ENCODE measurements around the gene TOGARAM1.
A peak's percentile ranks its signal among the peaks of the same experiment; 100 is the strongest.
"Not testable (repeated sequence)": the region's sequence is repeated elsewhere in the genome, so short reads cannot be mapped to it uniquely, and the experiment has no call there.

The TOGARAM1 gene

DNA sequence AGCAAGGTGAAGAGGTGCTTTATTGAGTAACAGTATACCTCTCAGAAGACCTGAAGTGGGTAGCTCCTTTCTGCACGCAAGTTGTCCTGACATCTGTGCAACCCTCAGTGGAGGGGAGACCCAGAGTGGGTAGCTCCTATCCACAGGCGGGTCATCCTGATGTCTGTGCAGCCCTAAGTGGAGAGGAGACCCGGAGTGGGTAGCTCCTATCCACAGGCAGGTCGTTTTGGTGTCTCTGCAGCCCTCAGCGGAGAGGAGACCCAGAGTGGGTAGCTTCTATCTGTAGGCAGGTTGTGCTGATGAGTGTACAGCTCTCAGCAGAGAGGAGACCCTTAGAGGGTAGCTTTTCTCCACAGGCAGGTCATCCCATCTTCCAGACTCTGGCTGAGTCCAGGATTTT is 76.9 kb downstream of the TOGARAM1 start:
- DNase-seq (ENCODE audit: low read depth) = no peak

DNA sequence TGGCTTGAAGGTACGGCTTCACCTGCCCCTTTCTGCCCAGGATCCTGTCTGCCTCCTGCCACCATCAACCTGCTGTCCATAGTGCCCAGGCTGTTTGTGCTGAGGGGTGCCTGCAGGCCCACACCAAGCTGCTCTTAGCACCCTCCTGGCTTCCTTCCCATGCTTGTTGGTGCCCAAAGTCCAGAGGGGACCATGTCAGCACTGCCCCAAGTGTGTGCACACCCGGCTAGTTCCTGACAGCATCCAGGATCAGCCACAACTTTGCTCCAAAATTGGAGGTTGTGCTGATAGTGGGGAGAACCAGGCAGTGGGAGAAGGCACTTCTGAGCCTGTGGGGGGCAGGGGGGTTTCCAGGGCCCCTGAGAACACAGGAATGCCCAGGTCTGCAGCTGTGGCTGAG is 77.4 kb downstream of the TOGARAM1 start:
- DNase-seq (ENCODE audit: low read depth) = no peak

DNA sequence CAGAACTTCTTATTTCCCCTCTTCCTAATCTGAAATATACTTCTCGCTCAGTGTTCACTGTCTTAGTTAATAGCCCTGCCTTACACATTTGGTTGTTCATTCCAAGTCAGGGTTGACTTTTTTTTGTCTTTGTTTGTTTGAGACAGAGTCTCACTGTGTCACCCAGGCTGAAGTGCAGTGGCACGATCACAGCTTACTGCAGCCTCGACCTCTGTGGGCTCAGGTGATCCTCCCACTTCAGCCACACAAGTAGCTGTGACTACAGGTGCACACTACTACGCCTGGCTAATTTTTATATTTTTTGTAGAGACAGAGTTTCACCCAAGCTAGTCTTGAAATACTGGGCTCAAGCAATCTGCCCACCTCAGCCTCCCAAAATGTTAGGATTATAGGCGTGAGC is 79.7 kb downstream of the TOGARAM1 start:
- DNase-seq (ENCODE audit: low read depth) = no peak

DNA sequence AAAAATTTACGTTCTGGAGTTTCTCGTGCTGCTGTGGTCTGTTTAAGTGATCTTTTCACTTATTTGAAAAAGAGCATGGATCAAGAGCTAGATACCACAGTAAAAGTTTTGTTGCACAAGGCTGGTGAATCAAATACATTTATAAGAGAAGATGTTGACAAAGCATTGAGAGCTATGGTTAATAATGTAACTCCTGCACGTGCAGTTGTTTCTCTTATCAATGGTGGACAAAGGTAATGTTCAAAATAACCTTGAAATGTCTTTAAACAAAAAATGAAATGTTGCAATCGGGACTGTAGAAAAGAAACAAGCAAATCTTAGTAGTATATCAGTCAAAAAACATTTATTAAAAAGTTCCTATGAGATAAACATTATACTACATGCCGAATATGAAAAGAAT is 82.6 kb downstream of the TOGARAM1 start:
- no peak for DNase-seq (ENCODE audit: low read depth)

DNA sequence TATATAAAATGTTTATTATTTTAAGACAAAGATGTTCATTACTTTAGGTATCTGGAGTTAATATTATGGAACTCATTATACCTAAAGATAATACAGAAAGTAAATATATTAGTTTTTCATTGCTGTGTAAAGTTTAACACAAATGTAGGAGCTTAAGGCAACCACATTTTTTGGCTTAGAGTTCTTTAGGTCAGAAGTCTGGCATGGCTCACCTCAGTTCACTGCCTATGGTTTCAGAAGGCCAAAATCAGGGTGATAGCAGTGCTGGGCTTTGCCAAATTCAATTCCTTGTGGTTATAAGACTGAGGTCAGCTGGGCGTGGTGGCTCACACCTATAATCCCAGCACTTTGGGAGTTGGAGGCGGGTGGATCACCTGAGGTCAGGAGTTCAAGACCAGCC is 86.4 kb downstream of the TOGARAM1 start:
- DNase-seq (ENCODE audit: low read depth) = no peak

DNA sequence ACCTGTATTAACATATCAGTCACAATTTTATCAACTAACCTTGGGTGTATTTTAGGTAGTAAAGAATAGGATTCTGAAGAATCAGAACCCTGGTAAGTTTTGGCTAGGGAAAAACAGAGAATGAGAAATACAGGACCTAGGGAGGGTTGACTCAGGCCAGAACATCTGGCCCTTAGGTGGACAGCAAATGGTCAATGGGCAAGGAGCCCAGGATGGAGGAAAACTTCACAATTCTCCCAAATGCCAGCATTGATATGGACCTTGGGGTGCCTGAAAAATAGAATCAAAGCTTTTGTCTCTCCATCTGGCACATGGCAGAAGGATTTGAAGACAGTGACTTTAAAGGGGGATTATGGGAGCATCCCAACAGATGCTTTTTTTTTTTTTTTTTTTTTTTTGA is 89.2 kb downstream of the TOGARAM1 start:
- DNase-seq (ENCODE audit: low read depth) = no peak

DNA sequence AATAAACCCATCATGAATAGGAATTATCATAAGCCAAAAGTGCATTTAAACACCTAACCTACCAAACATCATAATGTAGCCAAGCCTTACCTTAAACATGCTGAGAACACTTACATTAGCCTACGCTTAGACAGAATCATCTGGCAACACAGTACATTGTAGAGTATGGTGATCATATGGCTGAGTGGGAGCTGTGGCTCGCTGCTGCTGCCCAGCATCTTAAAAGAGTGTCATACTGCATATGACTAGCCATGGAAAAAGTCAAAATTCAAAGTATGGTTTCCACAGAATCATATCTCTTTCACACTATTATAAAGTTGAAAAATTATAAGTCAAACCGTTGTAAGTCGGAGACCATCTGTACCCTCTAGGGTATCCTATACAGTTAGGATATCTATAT is 89.9 kb downstream of the TOGARAM1 start:
- no peak for DNase-seq (ENCODE audit: low read depth)

DNA sequence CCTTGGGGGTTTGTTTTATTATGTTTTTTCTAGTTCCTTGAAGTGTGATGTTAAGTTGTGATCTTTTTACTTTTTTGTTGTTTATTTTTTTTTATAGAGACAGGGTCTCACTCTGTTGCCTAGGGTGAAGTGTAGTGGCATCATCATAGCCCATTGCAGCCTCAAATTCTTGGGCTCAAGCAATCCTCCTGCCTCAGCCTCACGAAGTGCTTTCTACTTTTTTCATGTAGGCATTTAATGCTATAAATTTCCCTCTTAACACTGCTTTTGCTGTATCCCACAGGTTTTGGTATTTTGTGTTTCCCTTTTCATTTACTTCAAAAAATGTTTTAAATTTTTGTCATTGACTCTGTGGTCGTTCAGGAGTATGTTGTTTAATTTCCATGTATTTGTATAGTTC is 95.4 kb downstream of the TOGARAM1 start:
- DNase-seq (ENCODE audit: low read depth) = no peak

DNA sequence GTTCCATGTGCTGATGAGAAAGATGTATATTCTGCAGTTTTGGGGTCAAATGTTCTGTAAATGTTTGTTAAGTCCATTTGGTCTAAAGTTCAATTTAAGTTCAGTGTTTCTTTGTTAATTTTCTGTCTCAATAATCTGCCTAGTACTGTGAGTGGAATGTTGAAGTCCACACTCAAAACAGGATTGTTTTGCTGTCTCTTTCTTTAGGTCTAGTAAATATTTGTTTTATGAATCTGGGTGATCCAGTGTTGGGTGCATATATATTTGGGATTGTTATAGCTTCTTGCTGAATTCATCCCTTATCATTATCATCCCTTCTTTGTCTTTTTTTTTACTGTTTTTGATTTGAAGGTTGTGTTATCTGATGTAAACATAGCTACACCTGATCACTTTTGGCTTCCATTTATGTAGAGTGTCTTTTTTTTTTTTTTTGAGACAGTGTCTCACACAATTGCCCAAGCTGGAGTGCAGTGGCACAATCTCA is 95.9 kb downstream of the TOGARAM1 start:
- no peak for DNase-seq (ENCODE audit: low read depth)

DNA sequence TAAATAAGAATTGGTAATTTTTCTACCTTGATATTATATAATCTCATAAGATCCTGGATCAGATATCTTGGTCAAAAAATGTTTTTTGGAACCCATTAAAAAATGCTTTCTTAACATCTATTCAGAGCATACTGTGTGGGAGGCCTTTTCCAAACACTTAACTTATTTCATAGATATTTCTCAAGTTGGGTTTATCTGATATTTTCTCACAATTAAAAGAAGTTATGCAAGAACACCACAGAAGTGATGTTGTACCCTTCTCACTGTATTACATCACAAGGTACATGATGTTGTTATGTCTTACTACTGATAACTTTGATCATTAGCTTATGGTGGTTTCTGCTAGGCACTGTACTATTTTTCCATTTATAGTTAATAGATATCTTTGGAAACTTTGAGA is 98.6 kb downstream of the TOGARAM1 start:
- DNase-seq (ENCODE audit: low read depth) = no peak

DNA sequence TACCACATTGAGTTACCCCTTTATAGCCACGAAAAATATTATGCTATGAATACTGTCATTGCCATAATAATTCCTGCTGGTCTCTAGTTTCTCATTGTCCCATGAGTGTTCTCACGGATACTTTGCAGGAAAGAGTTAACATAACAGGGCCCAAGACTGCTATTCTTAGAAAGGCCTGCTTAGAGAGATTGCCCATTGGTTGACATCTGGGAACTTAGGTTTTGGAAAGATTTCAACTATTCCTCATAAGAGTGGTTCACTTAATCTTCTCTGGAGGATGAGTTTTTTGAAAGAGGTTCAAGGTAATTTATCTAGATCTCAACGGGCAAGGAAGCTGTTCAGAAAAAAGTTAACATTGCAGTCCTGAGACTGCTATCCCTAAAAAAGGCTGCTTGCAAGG is 103.5 kb downstream of the TOGARAM1 start:
- no peak for DNase-seq (ENCODE audit: low read depth)

DNA sequence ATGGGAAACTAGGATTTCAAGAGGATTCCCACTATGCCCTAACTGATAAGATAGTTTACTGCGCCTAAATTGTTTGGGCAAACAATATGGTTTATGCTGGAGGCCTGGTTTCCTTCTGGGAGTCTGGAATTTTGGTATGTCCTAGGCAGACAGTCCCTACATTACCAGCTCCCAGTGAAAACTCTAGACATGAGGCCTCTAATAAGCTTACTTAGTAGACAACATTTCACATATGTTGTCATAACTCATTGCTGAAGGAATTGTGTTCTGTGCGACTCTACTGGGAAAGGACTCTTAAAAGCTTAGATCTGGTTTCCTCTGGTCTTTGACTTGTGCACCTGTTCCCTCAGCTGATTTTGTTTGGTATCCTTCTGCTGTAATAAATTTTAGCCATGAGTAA is 104.0 kb downstream of the TOGARAM1 start:
- DNase-seq (ENCODE audit: low read depth) = no peak

DNA sequence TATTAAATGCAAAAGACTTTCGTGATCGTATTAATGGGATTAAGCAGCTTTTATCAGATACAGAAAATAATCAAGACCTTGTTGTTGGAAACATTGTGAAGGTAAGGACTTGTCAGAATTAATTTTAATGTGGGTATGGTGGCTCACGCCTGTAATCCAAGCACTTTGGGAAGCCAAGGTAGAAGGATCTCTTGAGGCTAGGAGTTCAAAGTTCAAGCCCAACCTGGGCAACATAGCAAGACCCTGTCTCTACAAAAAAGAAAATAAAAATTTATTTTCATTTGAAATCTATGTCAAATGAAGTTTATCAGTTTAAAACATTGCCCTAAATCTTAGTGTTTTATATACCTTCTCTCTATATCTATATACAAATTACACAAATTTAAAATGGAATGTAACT is 104.7 kb downstream of the TOGARAM1 start:
- DNase-seq (ENCODE audit: low read depth) = no peak

DNA sequence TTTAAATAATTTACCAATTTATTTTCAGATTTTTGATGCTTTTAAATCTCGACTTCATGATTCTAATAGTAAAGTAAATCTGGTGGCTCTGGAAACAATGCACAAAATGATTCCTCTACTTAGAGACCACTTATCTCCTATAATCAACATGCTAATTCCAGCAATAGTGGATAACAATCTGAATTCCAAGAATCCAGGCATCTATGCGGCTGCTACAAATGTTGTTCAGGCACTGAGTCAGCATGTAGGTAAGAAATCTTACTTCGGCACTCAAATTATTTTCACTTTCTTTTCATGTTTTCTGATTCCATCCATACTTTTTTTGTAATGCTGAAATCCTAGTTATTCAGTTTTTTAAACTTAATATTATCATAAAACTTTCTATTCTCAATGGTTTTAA is 106.4 kb downstream of the TOGARAM1 start:
- DNase-seq (ENCODE audit: low read depth) = no peak

DNA sequence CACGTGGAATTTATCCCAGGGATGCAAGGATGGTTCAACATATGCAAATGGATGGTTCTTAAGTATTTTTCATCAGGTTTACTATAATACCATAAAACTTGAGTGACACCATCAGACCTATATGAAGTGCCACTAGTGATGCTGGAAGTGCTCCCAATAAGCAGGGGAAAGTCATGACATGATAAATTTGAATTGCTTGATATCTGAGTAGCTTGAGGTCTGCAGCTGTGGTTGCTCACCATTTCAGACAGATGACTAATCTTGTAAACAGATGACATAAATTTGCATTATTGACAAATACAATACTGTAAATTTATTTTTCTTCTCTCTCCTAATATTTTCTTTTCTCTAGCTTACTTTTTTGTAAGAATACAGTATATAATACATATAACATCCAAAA is 108.2 kb downstream of the TOGARAM1 start:
- DNase-seq (ENCODE audit: low read depth) = no peak

DNA sequence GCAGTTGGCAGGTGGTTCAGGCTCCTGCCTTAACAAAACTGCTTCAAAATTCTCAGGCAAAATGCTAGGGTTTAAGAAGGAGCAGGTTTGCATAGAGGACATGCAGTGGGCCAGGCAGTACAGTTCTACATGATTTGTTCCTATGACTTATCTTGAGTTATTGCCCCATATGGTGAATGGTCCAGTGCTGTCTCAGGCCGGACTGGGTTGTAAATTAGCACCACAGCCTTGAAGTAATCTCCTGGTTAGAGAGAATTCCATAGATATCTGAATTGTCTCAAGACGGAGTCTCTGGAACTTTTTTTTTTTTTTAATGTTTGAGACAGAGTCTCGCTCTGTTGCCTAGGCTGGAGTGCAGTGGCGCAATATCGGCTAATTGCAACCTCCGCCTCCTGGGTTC is 110.1 kb downstream of the TOGARAM1 start:
- no peak for DNase-seq (ENCODE audit: low read depth)

DNA sequence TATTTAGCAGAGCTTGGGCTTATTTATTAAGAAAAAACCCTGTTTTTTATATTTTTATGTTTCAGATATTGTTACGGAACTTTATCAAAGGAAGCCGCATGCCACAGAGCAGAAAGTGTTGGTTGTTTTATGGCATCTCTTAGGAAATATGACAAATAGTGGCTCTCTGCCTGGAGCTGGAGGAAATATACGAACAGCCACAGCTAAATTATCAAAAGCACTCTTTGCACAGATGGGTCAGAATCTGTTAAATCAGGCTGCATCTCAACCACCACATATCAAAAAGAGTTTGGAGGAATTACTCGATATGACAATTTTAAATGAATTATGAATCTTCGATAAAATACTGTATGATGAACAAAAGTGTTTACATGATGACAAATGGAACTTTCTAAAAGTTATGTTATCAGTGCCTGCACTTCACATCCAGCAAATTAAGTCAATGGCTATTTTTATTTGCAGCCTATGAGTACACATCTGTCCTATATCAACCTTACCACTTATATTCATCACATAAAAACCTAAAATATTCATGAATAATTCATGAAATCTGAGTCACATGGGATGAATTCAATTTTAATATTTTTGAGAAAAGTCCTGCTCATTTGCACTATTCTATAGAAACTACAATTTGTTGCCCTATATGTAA is 111.4 kb downstream of the TOGARAM1 start:
- DNase-seq (ENCODE audit: low read depth) = no peak

DNA sequence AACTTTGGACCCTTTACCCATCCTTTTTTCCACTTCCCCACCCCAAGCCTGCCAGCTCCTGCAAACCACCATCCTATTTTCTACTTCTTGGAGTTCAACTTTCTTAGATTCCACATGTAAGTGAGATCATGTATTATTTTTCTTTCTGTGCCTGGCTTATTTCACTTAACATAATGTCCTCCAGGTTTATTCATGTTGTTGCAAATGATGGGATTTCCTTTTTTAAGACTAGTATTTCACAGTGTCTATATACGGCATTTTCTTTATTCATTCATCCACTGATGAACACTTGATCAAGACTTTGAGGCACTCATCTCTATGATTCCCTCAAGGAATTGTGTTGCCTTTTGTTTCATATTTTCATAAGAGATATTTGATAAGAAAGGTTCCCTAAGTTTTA is 116.3 kb downstream of the TOGARAM1 start:
- DNase-seq (ENCODE audit: low read depth) = no peak

DNA sequence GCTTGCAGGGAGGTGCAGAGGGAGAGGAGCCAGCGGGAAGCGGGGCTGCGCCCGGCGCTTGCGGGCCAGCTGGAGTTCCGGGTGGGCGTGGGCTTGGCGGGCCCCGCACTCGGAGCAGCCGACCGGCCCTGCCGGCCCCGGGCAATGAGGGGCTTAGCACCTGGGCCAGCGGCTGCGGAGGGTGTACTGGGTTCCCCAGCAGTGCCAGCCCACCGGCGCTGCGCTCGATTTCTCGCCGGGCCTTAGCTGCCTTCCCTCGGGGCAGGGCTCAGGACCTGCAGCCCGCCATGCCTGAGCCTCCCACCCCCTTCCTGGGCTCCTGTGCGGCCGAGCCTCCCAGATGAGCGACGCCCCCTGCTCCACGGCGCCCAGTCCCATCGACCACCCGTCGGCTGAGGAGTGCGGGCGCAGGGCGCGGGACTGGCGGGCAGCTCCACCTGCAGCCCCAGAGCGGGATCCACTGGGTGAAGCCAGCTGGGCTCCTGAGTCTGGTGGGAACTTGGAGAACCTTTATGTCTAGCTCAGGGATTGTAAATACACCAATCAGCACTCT is 118.5 kb downstream of the TOGARAM1 start:
- not testable (repeated sequence) for DNase-seq (ENCODE audit: low read depth)

DNA sequence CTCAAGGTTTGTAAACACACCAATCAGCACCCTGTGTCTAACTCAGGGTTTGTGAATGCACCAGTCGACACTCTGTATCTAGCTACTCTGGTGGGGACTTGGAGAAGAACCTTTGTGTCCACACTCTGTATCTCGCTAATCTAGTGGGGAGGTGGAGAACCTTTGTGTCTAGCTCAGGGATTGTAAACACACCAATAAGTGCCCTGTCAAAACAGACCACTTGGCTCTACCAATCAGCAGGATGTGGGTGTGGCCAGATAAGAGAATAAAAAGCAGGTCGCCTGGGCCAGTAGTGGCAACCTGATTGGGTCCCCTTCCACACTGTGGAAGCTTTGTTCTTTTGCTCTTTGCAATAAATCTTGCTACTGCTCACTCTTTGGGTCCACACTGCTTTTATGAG is 119.1 kb downstream of the TOGARAM1 start:
- DNase-seq (ENCODE audit: low read depth) = not testable (repeated sequence)

DNA sequence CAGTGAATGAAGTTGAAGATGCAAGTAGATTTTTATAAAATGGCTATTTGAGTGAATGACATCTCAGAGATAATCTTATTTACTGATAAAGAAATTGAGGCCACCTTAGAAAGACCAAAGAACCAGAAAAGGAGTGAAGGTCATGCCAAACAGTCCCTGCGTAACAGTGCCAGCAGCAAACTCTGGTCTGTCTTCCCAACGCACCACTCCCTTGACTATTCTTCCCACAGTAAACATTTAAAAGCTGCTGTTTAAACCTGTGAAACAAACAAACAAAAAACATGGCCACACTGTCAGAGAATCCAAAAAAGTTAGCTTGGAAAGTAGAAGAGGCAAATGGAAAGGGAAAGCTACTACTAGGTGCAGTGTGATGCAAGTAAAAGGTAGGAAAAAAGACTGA is 120.4 kb downstream of the TOGARAM1 start:
- DNase-seq (ENCODE audit: low read depth) = no peak

DNA sequence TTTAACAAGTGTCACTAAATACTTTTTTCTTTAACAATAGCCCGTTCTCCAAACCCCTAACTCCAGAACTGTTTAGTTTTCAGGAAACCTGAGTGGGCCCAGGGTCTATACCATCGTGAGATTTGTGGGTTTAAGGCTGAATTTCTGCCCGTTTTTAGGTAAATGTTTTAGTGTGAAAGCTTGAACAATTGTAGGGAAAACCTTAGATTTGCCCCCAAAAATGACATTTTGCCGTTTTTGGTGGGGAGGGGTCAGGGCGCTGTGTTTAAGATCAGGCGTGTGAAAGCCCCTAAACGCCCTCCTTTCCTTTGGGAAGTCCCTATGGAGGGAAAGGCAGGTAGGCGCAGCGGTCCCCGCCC is 121.6 kb downstream of the TOGARAM1 start:
- no peak for DNase-seq (ENCODE audit: low read depth)

DNA sequence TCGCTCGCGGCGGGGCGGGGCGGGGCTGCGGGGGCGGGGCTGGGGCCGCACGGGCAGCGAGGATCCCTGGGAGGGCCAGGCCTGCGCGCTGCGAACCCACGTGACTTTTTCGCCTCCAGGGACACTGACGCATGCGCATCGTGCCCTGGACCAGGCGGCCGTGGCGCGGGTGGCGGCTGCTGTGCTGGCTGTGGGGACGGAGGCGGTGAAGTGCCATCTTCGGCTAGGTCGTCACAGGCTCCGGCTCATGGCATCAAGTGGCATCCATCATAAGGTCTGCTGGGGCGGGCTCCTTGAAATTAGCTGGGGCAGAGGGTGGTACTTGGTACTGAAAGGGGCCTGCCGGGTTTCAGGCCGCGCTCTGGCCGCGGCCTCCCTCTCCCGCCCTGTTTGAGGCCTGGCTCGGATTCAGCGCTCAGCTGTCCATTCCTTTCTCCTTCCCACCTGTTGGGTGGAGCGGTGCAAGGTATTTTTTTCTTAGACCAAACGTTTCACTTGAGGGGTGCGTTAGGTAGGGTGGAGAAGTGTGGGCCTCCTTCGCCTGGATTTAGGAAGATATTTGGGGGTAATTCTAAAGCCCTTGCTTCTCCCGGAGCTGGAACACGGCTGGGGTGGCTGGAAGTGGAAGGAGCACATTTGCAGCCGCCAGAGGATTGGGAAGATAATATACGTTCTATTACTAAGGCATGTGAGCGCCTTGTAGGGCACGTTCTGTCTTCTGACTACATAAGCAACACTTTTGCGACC is 122.2 kb downstream of the TOGARAM1 start, which contains the start of gene PRPF39:
PRPF39 (plus strand) TSS at position 141 of the 747 bp plus-strand sequence. CDS start 11,124 bp downstream, outside the sequence.
- peak; percentile 92 for DNase-seq (ENCODE audit: low read depth)
